ENCODE measurements around the gene E2F6. TPM values are rescaled to one million over a fixed set of nuclear protein-coding genes. Genes with fewer than 3 reads are reported as not detected.

The E2F6 gene
- total RNA-seq, 1 experiment from 2014 or later = 14.2 TPM

DNA sequence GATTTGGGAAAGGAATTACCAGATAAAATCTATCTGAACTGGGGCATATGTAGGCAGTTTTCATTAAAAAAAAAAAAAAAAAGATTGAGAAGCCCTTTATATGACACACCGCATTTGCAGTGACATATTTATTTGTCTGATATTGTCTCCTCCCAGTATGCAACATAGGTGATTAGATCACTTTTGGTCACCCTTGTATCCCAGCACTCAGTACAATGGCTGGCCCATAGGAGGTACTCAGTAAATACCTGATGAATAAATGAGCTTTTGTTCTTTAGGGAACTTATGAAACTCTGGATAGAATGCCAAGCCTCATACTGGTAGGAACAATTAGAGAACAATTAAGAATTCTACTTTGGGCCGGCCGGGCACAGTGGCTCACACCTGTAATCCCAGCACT, 22.8 kb upstream of the E2F6 start:
- Mint-ChIP-seq H3K4me3 (no peak overlapping the region), H3K27me3 (ENCODE audit: low read depth) (0 out of 2 replicates have a peak, but pooled peaks cover 3% of the 10 kb centered on the region), H3K4me1 (peaks cover 35% of the 10 kb centered on the region), H3K36me3 (peaks cover 13% of the 10 kb centered on the region), H3K9me3 (peaks cover 17% of the 10 kb centered on the region), H3K27ac (no peak overlapping the region)
- ATAC-seq (no peak), DNase-seq (ENCODE audit: low spot score) (no peak)
- ChIA-PET CTCF (interaction anchor here (0.7 to 1.5 kb wide), 4 partner anchors 11 to 96 kb away, joined by 3 to 6 read pairs (median 4); no protein-coding TSS in a partner anchor), POLR2A (no interaction called here)
- no peak for TF ChIP-seq GTF2I (CRISPR knock-in tag; conservative IDR thresholded peaks at IDR 0.05)
- no peak for TF ChIP-seq CDX4 (CRISPR knock-in tag; IDR thresholded peaks at IDR 0.05; ENCODE audit: borderline replicate concordance)
- TF ChIP-seq MYBL2 (CRISPR knock-in tag; IDR thresholded peaks at IDR 0.05) = no peak
- no peak for TF ChIP-seq ZNF396 (CRISPR knock-in tag; IDR thresholded peaks at IDR 0.05; ENCODE audit: borderline replicate concordance)
- TF ChIP-seq ZNF671 (CRISPR knock-in tag; IDR thresholded peaks at IDR 0.05) = no peak
- no peak for TF ChIP-seq ESRRA (CRISPR knock-in tag; IDR thresholded peaks at IDR 0.05; ENCODE audit: borderline replicate concordance)
- no peak for TF ChIP-seq ZNF281 (CRISPR knock-in tag; IDR thresholded peaks at IDR 0.05)
- TF ChIP-seq, protein P1, sequence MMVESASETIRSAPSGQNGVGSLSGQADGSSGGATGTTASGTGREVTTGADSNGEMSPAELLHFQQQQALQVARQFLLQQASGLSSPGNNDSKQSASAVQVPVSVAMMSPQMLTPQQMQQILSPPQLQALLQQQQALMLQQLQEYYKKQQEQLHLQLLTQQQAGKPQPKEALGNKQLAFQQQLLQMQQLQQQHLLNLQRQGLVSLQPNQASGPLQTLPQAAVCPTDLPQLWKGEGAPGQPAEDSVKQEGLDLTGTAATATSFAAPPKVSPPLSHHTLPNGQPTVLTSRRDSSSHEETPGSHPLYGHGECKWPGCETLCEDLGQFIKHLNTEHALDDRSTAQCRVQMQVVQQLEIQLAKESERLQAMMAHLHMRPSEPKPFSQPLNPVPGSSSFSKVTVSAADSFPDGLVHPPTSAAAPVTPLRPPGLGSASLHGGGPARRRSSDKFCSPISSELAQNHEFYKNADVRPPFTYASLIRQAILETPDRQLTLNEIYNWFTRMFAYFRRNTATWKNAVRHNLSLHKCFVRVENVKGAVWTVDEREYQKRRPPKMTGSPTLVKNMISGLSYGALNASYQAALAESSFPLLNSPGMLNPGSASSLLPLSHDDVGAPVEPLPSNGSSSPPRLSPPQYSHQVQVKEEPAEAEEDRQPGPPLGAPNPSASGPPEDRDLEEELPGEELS (CRISPR knock-in tag; IDR thresholded peaks at IDR 0.05) = no peak
- TF ChIP-seq ZNF317 (CRISPR knock-in tag; IDR thresholded peaks at IDR 0.05; ENCODE audit: borderline replicate concordance, low read depth) = no peak

GRCh38 chr2:11483806-11484617, 18.1 kb upstream of the E2F6 start:
- Mint-ChIP-seq H3K9me3 (no peaks in the 10 kb centered on the region), H3K4me3 (peak overlapping the region; percentile 87), H3K27me3 (ENCODE audit: low read depth) (peaks cover 23% of the 10 kb centered on the region), H3K36me3 (no peaks in the 10 kb centered on the region), H3K4me1 (peaks cover 20% of the 10 kb centered on the region), H3K27ac (no peak overlapping the region)
- ATAC-seq (no peak), DNase-seq (ENCODE audit: low spot score) (no peak)
- TF ChIP-seq, protein P2, sequence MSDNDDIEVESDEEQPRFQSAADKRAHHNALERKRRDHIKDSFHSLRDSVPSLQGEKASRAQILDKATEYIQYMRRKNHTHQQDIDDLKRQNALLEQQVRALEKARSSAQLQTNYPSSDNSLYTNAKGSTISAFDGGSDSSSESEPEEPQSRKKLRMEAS (CRISPR knock-in tag; IDR thresholded peaks at IDR 0.05) = no peak
- peak; percentile 83 for TF ChIP-seq ZNF121 (CRISPR knock-in tag; IDR thresholded peaks at IDR 0.05)
- CTCF ChIA-PET = interaction anchor here (0.8 to 10.5 kb wide), 5 partner anchors 51 to 354 kb away, joined by 3 to 229 read pairs (median 4); no protein-coding TSS in a partner anchor
- POLR2A ChIA-PET = interaction anchor here (0.6 to 0.7 kb wide), 3 partner anchors 37 to 109 kb away, joined by 3 to 4 read pairs (median 3); no protein-coding TSS in a partner anchor

- POLR2A ChIA-PET = interaction anchor here (0.5 kb wide), 1 partner anchor 18 kb away, joined by 5 read pairs; no protein-coding TSS in a partner anchor
- Mint-ChIP-seq H3K9me3 (no peaks in the 10 kb centered on the region), H3K27ac (no peak overlapping the region), H3K36me3 (no peaks in the 10 kb centered on the region), H3K4me1 (peaks cover 22% of the 10 kb centered on the region), H3K27me3 (ENCODE audit: low read depth) (peaks cover 23% of the 10 kb centered on the region), H3K4me3 (peak overlapping the region; percentile 87)
- CTCF ChIA-PET = interaction anchor here (0.6 to 10.5 kb wide), 4 partner anchors 9 to 101 kb away, joined by 3 to 229 read pairs (median 8); partner anchors contain the start of gene GREB1
- peak; percentile 88 for ATAC-seq
- peak; percentile 82 for DNase-seq (ENCODE audit: low spot score)
- TF ChIP-seq CBFB (CRISPR knock-in tag; IDR thresholded peaks at IDR 0.05; ENCODE audit: low read depth) (peak; percentile 83; the same call in 1 of the 2 replicates), CTCF (IDR thresholded peaks at IDR 0.05) (no peak), ATF2 (CRISPR knock-in tag; IDR thresholded peaks at IDR 0.05; ENCODE audit: borderline replicate concordance, low read depth) (no peak)
- TF ChIP-seq, protein P3, sequence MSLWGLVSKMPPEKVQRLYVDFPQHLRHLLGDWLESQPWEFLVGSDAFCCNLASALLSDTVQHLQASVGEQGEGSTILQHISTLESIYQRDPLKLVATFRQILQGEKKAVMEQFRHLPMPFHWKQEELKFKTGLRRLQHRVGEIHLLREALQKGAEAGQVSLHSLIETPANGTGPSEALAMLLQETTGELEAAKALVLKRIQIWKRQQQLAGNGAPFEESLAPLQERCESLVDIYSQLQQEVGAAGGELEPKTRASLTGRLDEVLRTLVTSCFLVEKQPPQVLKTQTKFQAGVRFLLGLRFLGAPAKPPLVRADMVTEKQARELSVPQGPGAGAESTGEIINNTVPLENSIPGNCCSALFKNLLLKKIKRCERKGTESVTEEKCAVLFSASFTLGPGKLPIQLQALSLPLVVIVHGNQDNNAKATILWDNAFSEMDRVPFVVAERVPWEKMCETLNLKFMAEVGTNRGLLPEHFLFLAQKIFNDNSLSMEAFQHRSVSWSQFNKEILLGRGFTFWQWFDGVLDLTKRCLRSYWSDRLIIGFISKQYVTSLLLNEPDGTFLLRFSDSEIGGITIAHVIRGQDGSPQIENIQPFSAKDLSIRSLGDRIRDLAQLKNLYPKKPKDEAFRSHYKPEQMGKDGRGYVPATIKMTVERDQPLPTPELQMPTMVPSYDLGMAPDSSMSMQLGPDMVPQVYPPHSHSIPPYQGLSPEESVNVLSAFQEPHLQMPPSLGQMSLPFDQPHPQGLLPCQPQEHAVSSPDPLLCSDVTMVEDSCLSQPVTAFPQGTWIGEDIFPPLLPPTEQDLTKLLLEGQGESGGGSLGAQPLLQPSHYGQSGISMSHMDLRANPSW (CRISPR knock-in tag; conservative IDR thresholded peaks at IDR 0.05; ENCODE audit: low read depth) = no peak; the same call in 1 of the 2 replicates
Observed at GRCh38 chr2:11482473-11483035, 16.6 kb upstream of the E2F6 start.
